ENCODE measurements around the gene ARSG. TPM values are rescaled to one million over a fixed set of nuclear protein-coding genes. Genes with fewer than 3 reads are reported as not detected.

Gene ARSG
- total and polyA plus RNA-seq, 10 of the 15 experiments (the other 5 are each of a cell fraction or from before 2014, with no cell fraction given): 2.9 to 13.5 (median 7.6) TPM

- CTCF ChIA-PET: interaction anchor here (1.0 to 15.1 kb wide), 5 partner anchors 17 to 240 kb away, joined by 3 to 222 read pairs (median 4); partner anchors contain the start of gene WIPI1
- no peak overlapping the region for H3K4me3 ChIP-seq
These were observed 149.2 kb downstream of the ARSG start for GRCh38 chr17:68440526-68440925.

More at GRCh38 chr17:68440526-68440925, 149.2 kb downstream of the ARSG start:
- Histone ChIP-seq H3K4me1 (ENCODE audit: control insufficient read depth, insufficient read depth, low read length) (peaks cover 33% of the 10 kb centered on the region), H3K36me3 (ENCODE audit: control insufficient read depth in 2 of 2, insufficient read depth in 2 of 2, low read length in 1 of 2) (no peaks in the 10 kb centered on the region; a peak in 2 of 4 replicates), H2AFZ (ENCODE audit: control insufficient read depth, low read depth, low read length) (no peak overlapping the region), H3K27ac (ENCODE audit: control insufficient read depth, insufficient read depth) (no peak overlapping the region), H3K9ac (ENCODE audit: control insufficient read depth, insufficient read depth, low read length) (no peak overlapping the region), H3K9me3 (replicated peaks; ENCODE audit: control insufficient read depth, insufficient read depth, low read length) (no peaks in the 10 kb centered on the region), H3K4me2 (ENCODE audit: control insufficient read depth, insufficient read depth) (no peak overlapping the region), H3K79me2 (ENCODE audit: control insufficient read depth, insufficient read depth, low read length) (no peaks in the 10 kb centered on the region), H4K20me1 (ENCODE audit: control insufficient read depth, insufficient read depth) (no peaks in the 10 kb centered on the region), H3K27me3 (replicated peaks in 1 of 2; ENCODE audit: control insufficient read depth in 2 of 2, insufficient read depth in 2 of 2, low read length in 1 of 2) (no peaks in the 10 kb centered on the region)
- RAD21 ChIA-PET (ENCODE audit: unreplicated experiment): interaction anchor here (6.0 to 11.5 kb wide), 2 partner anchors 19 to 177 kb away, joined by 35 to 157 read pairs; partner anchors contain the start of gene WIPI1
- in situ Hi-C loops (cut with MboI) (no loop called here), intact Hi-C loops (cut with micrococcal nuclease; ENCODE audit: unreplicated experiment) (no loop called here)
- DNase-seq (ENCODE audit: low read depth, low spot score) (no peak), FAIRE-seq (no peak), ATAC-seq (no peak)
- BruUV-seq (replicated peaks): no TSS peak
- POLR2A ChIA-PET: interaction anchor here (0.7 to 1.3 kb wide), 4 partner anchors 13 to 58 kb away, joined by 3 to 5 read pairs (median 4); no protein-coding TSS in a partner anchor
- WGBS (ENCODE audit: insufficient coverage, insufficient replicate concordance, low lambda C conversion rate, missing lambda C conversion rate): 97% methylated on average over 2 of the region's 2 CpGs
- TF ChIP-seq CUX1 (IDR thresholded peaks at IDR 0.05; ENCODE audit: insufficient replicate concordance, low read depth, low read length): no peak
- no peak for TF ChIP-seq NFIC (IDR thresholded peaks at IDR 0.05; ENCODE audit: low read depth, low read length)
- SMC1A ChIA-PET (ENCODE audit: uncharacterized antibody, unreplicated experiment): interaction anchor here (2.0 to 16.5 kb wide), 3 partner anchors 8 to 177 kb away, joined by 5 to 288 read pairs (median 6); partner anchors contain the start of gene WIPI1
